GM10248 (cell line): ENCODE results near the gene ARPP19.

ENCODE experiments used
- CTCF ChIA-PET: fragments of 300-600 bp; sonication (Branson Sonifier 250); formaldehyde crosslinking; extraction: SDS; loops from one replicate; lab custom pipeline; 2021; ENCODE audit warnings: antibody characterized with exemption; lab: Yijun Ruan, JAX
- POLR2A ChIA-PET: fragments of 350-650 bp; sonication (Branson Sonifier 250); formaldehyde crosslinking; extraction: SDS; loops from one replicate; lab custom pipeline; 2020; ENCODE audit warnings: antibody characterized with exemption; lab: Yijun Ruan, JAX
- DNase-seq: peaks from one replicate; pipeline ENCODE4 v3.0.0; 2012; ENCODE audit errors: extremely low spot score
- CTCF ChIP-seq: IDR thresholded peaks from 2 replicates; pipeline ENCODE4 v1.5.1; 2012; ENCODE audit warnings: mild to moderate bottlenecking, low read depth; ENCODE audit errors: extremely low read depth, missing control alignments, control extremely low read depth

Gene ARPP19

DNA sequence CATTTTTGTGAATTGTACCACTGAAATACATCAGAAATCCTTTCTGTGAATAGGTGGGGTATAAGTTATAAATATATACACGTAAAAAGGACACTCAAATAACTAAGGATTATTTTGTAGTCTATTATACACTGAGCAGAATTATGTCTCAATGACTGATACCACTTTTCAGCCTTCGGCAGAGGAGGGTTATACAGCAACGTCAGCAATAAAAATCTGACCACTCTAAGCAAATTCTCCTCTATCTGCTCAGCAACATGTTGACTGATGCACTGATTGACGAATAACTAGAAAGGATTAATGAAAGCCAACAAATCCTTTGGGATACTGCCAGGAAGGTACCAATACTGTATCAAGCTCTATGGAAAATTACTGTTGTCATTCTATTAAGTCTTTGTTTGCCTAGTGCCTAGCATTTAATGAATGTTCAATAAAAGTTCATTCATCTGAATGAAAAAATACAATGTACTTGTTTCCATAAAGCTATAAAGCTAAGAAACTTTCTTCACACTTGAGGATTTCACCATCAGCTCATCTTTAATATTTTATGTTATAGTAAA lies 5.2 kb downstream of the ARPP19 start:
- CTCF ChIA-PET = interaction anchor here (1.0 to 3.2 kb wide), 6 partner anchors 10 to 233 kb away, joined by 3 to 16 read pairs (median 4); partner anchors contain the start of gene MYO5A

GRCh38 chr15:52559575-52559974 lies 9.3 kb downstream of the ARPP19 start:
- ChIA-PET POLR2A (interaction anchor here (0.8 to 1.0 kb wide), 2 partner anchors 9 to 14 kb away, joined by 3 read pairs; partner anchors contain the start of gene ARPP19), CTCF (interaction anchor here (0.7 to 2.5 kb wide), 7 partner anchors 10 to 303 kb away, joined by 3 to 9 read pairs (median 3); partner anchors contain the start of gene ARPP19)
- TF ChIP-seq CTCF = no peak
- no peak for DNase-seq

More for the DNA sequence above, 5.2 kb downstream of the ARPP19 start:
- POLR2A ChIA-PET = interaction anchor here (0.6 kb wide), 1 partner anchor 16 kb away, joined by 3 read pairs; no protein-coding TSS in a partner anchor
- no peak for DNase-seq
- TF ChIP-seq CTCF = no peak

DNA sequence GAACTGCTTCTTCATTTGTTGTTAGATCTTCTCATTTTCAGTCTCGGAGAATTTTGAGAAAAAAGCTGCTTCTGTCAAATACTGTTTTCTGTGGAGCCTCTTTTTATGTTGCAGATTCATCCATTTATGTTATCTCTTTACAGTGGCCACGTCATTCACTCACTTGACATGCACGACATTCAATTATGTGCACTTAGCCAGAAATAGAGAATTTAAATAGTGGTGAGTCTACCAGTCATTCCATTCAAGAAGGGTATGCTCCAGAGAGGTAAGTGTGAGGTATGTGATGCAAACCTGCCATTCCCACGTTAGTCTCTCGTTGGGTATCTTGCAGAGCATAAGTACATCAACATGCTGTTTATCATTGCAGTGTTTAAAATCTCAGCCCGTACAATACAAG lies 9.8 kb downstream of the ARPP19 start:
- no peak for TF ChIP-seq CTCF
- ChIA-PET CTCF (interaction anchor here (0.7 to 2.5 kb wide), 7 partner anchors 10 to 303 kb away, joined by 3 to 9 read pairs (median 3); partner anchors contain the start of gene ARPP19), POLR2A (interaction anchor here (0.7 to 1.0 kb wide), 3 partner anchors 10 to 178 kb away, joined by 3 to 4 read pairs (median 3); partner anchors contain the start of gene ARPP19)
- no peak for DNase-seq

- TF ChIP-seq CTCF = no peak
- ChIA-PET CTCF (interaction anchor here (1.3 to 1.4 kb wide), 2 partner anchors 30 to 227 kb away, joined by 3 to 4 read pairs; no protein-coding TSS in a partner anchor), POLR2A (interaction anchor here (0.6 kb wide), 1 partner anchor 292 kb away, joined by 3 read pairs; no protein-coding TSS in a partner anchor)
- no peak for DNase-seq
These were observed 10.6 kb downstream of the ARPP19 start for GRCh38 chr15:52558196-52558595.

GRCh38 chr15:52557274-52557641 lies 11.6 kb downstream of the ARPP19 start:
- ChIA-PET POLR2A (no interaction called here), CTCF (no interaction called here)
- DNase-seq = no peak
- TF ChIP-seq CTCF = no peak

DNA sequence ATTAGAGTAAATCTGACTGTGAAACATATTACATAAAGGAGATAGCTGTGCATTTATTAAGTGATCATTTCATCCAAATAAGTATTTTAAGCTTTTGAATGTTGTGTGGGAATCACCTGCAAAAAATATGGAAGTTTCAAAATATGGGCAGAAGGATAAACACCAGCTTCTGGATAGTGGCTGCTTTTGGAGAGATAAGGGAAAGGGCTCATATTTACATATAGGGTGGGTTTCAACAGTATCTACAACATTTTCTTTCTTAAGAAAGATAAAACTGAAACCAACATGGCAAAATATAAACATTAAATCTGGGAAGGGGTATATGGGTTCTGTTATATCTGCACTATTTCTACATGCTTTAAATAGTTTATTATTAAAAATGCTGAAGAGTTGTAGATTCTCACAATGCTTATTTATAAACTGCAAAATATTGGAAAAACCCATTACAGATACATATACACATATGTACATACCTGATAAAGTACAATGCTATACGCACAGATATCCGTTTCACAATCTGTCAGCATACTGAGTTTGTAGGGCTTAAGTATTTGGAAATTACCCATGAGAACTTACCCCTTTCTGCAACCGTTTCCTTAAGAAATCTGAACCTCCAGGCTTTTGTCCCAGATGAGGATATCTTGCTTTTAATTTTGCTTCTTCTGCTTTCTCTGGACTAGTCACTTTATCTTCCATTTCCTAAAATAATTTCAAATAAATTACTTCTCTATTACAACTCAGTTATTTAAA lies 12.1 kb downstream of the ARPP19 start:
- no peak for DNase-seq
- ChIA-PET CTCF (interaction anchor here (0.8 kb wide), 1 partner anchor 36 kb away, joined by 3 read pairs; no protein-coding TSS in a partner anchor), POLR2A (no interaction called here)
- TF ChIP-seq CTCF = no peak
